Stimulated activated CD4-positive, alpha-beta T cell treated with anti-CD3 and anti-CD28 coated beads, Interleukin-15, amount 100 ng/mL, for 24 hours (primary cell): ENCODE results near the gene AKT2.

ENCODE experiments used
- DNase-seq: peaks from one replicate; pipeline ENCODE4 v3.0.0-alpha.2; 2020

The AKT2 gene

GRCh38 chr19:40249201-40249600 lies 35.9 kb downstream of the AKT2 start:
- DNase-seq, result no peak

- DNase-seq, result no peak
These were observed 37.3 kb downstream of the AKT2 start for GRCh38 chr19:40247735-40248262.

- no peak for DNase-seq
These were observed 38.0 kb downstream of the AKT2 start for GRCh38 chr19:40247178-40247577.

- DNase-seq, result no peak
These were observed 38.7 kb downstream of the AKT2 start for GRCh38 chr19:40246292-40247073.

GRCh38 chr19:40245506-40246128 lies 39.5 kb downstream of the AKT2 start:
- no peak for DNase-seq

- DNase-seq, result no peak
These were observed 40.4 kb downstream of the AKT2 start for GRCh38 chr19:40244579-40245317.

GRCh38 chr19:40243181-40243580 lies 42.0 kb downstream of the AKT2 start:
- DNase-seq, result no peak

GRCh38 chr19:40242480-40242879 lies 42.7 kb downstream of the AKT2 start:
- no peak for DNase-seq

GRCh38 chr19:40241809-40242384 lies 43.2 kb downstream of the AKT2 start:
- DNase-seq, result no peak

GRCh38 chr19:40241125-40241808 lies 43.9 kb downstream of the AKT2 start:
- DNase-seq, result no peak

GRCh38 chr19:40240332-40240731 lies 44.8 kb downstream of the AKT2 start:
- DNase-seq, result no peak

GRCh38 chr19:40239415-40240226 lies 45.5 kb downstream of the AKT2 start:
- no peak for DNase-seq

GRCh38 chr19:40238775-40239174 lies 46.4 kb downstream of the AKT2 start:
- DNase-seq, result no peak

- DNase-seq, result no peak
These were observed 47.4 kb downstream of the AKT2 start for GRCh38 chr19:40237791-40238190.

GRCh38 chr19:40236366-40236765 lies 48.8 kb downstream of the AKT2 start:
- DNase-seq, result no peak

GRCh38 chr19:40236026-40236355 lies 49.2 kb downstream of the AKT2 start:
- no peak for DNase-seq

- no peak for DNase-seq
These were observed 49.7 kb downstream of the AKT2 start for GRCh38 chr19:40235238-40236025.

GRCh38 chr19:40234429-40235237 lies 50.5 kb downstream of the AKT2 start:
- no peak for DNase-seq

- no peak for DNase-seq
These were observed 51.2 kb downstream of the AKT2 start for GRCh38 chr19:40233811-40234389.
